Spleen (tissue), 7 donors: Measurements from ENCODE around the gene MEIG1.
"Not testable (repeated sequence)": the region's sequence is repeated elsewhere in the genome, so short reads cannot be mapped to it uniquely, and the experiment has no call there.

Source experiments
- POLR2A ChIP-seq, 3 donors: fragments of 450-650 bp; IDR thresholded peaks; one replicate each; pipeline ENCODE4 v1.5.1; 2017; ENCODE audit warnings: antibody characterized with exemption in 3 of 3, mild to moderate bottlenecking in 1 of 3
- POLR2AphosphoS5 ChIP-seq, 3 donors: sonication (generic); formaldehyde crosslinking; IDR thresholded peaks; one replicate each; pipeline ENCODE4 v1.5.1; 2017; ENCODE audit warnings: antibody characterized with exemption in 3 of 3
- TF ChIP-seq, protein P1 (sequence below), 11 experiments: fragments of 200-600 bp in 7 of 11; fragments of 450-650 bp in 4 of 11; sonication (generic) in 4 of 11; IDR thresholded peaks in 8 of 11; conservative IDR thresholded peaks in 3 of 11; 1 replicate in 7 of 11; 2 replicates in 4 of 11; pipeline versions ENCODE4 v1.4.0 to v1.8.0; 2016 to 2021; ENCODE audit warnings: antibody characterized with exemption in 11 of 11, inconsistent platforms in 4 of 11, mild to moderate bottlenecking in 1 of 11
- donor health status: DM: no; HTN: no; CAD: no; lungs with moderate emphysema.
- donor health status: DM: no; HTN: no; CAD: no.
- donor health status: DM: no; HTN: no; CAD: no.

DNA sequence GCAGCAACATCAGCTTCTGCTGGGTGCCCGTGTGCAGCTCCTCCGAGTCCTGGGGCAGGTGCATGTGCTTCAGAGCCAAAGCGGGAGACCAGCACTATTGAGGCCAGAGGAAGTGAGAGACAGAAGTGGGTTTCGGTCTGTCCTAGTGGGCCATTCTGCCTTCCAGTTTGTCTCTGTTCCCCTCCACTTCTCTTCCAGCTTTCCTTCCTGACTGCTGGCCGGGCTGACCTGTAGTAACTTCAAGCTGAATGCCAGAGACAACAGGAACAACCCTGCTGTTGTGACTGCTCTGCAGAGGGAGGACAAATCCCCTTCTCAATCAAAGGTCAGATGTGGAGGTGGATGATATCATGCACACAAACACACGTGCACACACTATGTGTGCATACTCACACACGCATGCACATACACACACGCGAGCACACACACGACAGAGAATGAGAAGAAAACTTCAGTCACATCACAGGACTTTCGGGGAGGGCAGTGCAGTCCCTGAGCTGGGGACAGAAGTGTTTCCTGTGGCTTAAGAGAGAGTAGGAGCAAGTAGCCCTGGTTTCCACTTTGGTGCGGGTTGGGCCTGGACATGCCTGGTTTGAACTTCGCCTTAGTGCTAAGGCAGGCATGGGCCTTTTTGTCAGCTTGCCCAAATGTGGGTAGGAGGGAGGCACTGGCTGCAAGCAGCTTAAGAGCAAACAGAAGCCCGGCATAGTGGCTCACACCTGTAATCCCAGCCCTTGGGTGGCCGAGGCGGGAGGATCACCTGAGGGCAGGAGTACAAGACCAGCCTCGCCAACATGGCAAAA lies 16.8 kb upstream of the MEIG1 start:
- TF ChIP-seq POLR2AphosphoS5 (IDR thresholded peaks at IDR 0.05): peak in 1 of 3 donors; percentile 17
- TF ChIP-seq, protein P1, sequence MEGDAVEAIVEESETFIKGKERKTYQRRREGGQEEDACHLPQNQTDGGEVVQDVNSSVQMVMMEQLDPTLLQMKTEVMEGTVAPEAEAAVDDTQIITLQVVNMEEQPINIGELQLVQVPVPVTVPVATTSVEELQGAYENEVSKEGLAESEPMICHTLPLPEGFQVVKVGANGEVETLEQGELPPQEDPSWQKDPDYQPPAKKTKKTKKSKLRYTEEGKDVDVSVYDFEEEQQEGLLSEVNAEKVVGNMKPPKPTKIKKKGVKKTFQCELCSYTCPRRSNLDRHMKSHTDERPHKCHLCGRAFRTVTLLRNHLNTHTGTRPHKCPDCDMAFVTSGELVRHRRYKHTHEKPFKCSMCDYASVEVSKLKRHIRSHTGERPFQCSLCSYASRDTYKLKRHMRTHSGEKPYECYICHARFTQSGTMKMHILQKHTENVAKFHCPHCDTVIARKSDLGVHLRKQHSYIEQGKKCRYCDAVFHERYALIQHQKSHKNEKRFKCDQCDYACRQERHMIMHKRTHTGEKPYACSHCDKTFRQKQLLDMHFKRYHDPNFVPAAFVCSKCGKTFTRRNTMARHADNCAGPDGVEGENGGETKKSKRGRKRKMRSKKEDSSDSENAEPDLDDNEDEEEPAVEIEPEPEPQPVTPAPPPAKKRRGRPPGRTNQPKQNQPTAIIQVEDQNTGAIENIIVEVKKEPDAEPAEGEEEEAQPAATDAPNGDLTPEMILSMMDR (IDR thresholded peaks at IDR 0.05 in 8 of 11, conservative IDR thresholded peaks at IDR 0.05 in 3 of 11): not testable (repeated sequence)
- not testable (repeated sequence) for TF ChIP-seq POLR2A (IDR thresholded peaks at IDR 0.05)
